Keratinocyte (primary cell): Measurements from ENCODE around the gene PCGF3. TPM values are rescaled to one million over a fixed set of nuclear protein-coding genes. Genes with fewer than 3 reads are reported as not detected.
"Not testable (repeated sequence)": the region's sequence is repeated elsewhere in the genome, so short reads cannot be mapped to it uniquely, and the experiment has no call there.

Source experiments
- DNase-seq: peaks from one replicate; pipeline ENCODE4 v3.0.0-alpha.2; 2011; ENCODE audit warnings: low read depth, missing footprints, low spot score
- FAIRE-seq: peaks from 2 replicates; lab custom pipeline; 2011; peaks lifted over from hg19 to GRCh38; lab: Jason Lieb, UNC
- H2AFZ ChIP-seq: 2 replicates; pipeline ENCODE4 v1.6.0; 2012; ENCODE audit warnings: low read length, control low read depth, inconsistent platforms; ENCODE audit not compliant: control insufficient read depth
- H3K27ac ChIP-seq: 2 replicates; pipeline ENCODE4 v1.5.1; 2011; ENCODE audit warnings: low read length; ENCODE audit not compliant: control insufficient read depth, insufficient read depth
- H3K27me3 ChIP-seq: 3 replicates; pipeline ENCODE4 v1.6.0; 2011; ENCODE audit warnings: low read length; ENCODE audit not compliant: control insufficient read depth, insufficient read depth; ENCODE audit errors: extremely low read depth
- H3K36me3 ChIP-seq, 2 experiments: 2 replicates in 1 of 2; 3 replicates in 1 of 2; pipeline ENCODE4 v1.5.1; 2011; ENCODE audit warnings: low read length in 2 of 2, mild to moderate bottlenecking in 1 of 2; ENCODE audit not compliant: control insufficient read depth in 2 of 2, insufficient read depth in 2 of 2; ENCODE audit errors: extremely low read depth in 1 of 2
- H3K4me1 ChIP-seq: 3 replicates; pipeline ENCODE4 v1.5.1; 2011; ENCODE audit warnings: low read length; ENCODE audit not compliant: control insufficient read depth, insufficient read depth; ENCODE audit errors: extremely low read depth
- H3K4me2 ChIP-seq: 3 replicates; pipeline ENCODE4 v1.6.0; 2011; ENCODE audit warnings: low read depth, low read length; ENCODE audit not compliant: control insufficient read depth, insufficient read depth; ENCODE audit errors: extremely low read depth
- H3K4me3 ChIP-seq, 3 experiments: fragments of 200-600 bp in 1 of 3; sonication (generic) in 1 of 3; 2 replicates in 2 of 3; 3 replicates in 1 of 3; pipeline ENCODE4 v1.5.1; 2011 to 2016; ENCODE audit warnings: low read length in 3 of 3, mild to moderate bottlenecking in 3 of 3, control low read depth in 2 of 3, inconsistent platforms in 1 of 3, low read depth in 1 of 3, mixed read lengths in 1 of 3, mixed run types in 1 of 3, moderate library complexity in 1 of 3; ENCODE audit not compliant: control insufficient read depth in 2 of 3, insufficient read depth in 2 of 3; ENCODE audit errors: extremely low read depth in 1 of 3
- H3K79me2 ChIP-seq: 2 replicates; pipeline ENCODE4 v1.6.0; 2012; ENCODE audit warnings: low read length; ENCODE audit not compliant: control insufficient read depth, insufficient read depth
- H3K9ac ChIP-seq: 3 replicates; pipeline ENCODE4 v1.6.0; 2011; ENCODE audit warnings: low read length; ENCODE audit not compliant: control insufficient read depth, insufficient read depth; ENCODE audit errors: extremely low read depth
- H3K9me1 ChIP-seq: 3 replicates; pipeline ENCODE4 v1.6.0; 2011; ENCODE audit warnings: low read length; ENCODE audit not compliant: control insufficient read depth, insufficient read depth; ENCODE audit errors: extremely low read depth
- H3K9me3 ChIP-seq: 2 replicates; pipeline ENCODE4 v1.5.1; 2012; ENCODE audit warnings: low read depth, low read length; ENCODE audit not compliant: control insufficient read depth
- H4K20me1 ChIP-seq: 3 replicates; pipeline ENCODE4 v1.6.0; 2011; ENCODE audit warnings: low read length; ENCODE audit not compliant: control insufficient read depth, insufficient read depth; ENCODE audit errors: extremely low read depth
- EZH2 ChIP-seq: IDR thresholded peaks from one replicate; pipeline ENCODE4 v1.6.1; 2012; ENCODE audit warnings: inconsistent platforms, mild to moderate bottlenecking, low read length, moderate library complexity
- dilution Hi-C: fragments of 300-500 bp; cut with MboI; formaldehyde crosslinking; loops from one replicate; pipeline ENCODE4 v1.7.0; 2020; ENCODE audit warnings: low sequenced_read_pairs; ENCODE audit not compliant: extremely low pct_ligation_motif_present
- polyA plus RNA-seq, 5 experiments: library from polyadenylated mRNA; depleted of rRNA in 3 of 5; stranded (reverse) in 3 of 5; stranded (forward) in 1 of 5; unstranded in 1 of 5; fragments of >200 nt; gene quantifications; 1 replicate in 1 of 5; 2 replicates in 3 of 5; 3 replicates in 1 of 5; pipeline versions ENCODE4 v1.2.1 to v1.2.3, GENCODE V29; 2011 to 2012; ENCODE audit warnings: missing spikeins in 2 of 5, low read depth in 1 of 5, low replicate concordance in 1 of 5
- TF ChIP-seq, protein P1 (sequence below), 3 experiments: IDR thresholded peaks in 1 of 3; conservative IDR thresholded peaks in 1 of 3; optimal IDR thresholded peaks in 1 of 3; 2 replicates in 2 of 3; 3 replicates in 1 of 3; pipeline versions ENCODE3 to v1.5.1; 2011; ENCODE audit warnings: low read length in 3 of 3, mild to moderate bottlenecking in 3 of 3, moderate library complexity in 2 of 3, control low read depth in 1 of 3, inconsistent platforms in 1 of 3; ENCODE audit not compliant: insufficient read depth in 2 of 3; ENCODE audit errors: extremely low read depth in 1 of 3

The PCGF3 gene
- polyA plus RNA-seq, 1 donor (not counting 4 experiments of a cell fraction or from before 2014, with no cell fraction given): 40.1 TPM

DNA sequence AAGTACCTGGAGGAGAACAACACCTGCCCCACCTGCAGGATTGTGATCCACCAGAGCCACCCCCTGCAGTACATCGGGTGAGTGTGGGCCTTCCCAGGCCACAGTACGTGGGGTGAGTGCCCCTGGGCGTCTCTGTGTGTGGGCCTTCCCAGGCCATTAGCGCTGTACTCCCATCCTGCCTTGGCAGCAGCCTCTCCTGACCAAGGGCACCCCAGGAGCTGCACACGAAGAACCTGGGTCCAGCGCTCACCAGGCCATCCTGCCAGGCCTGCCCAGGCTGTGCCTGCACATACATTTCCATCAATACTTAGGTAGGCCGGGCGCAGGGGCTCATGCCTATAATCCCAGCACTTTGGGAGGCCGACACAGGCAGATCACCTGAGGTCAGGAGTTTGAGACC lies 29.3 kb downstream of the PCGF3 start:
- Histone ChIP-seq H3K9me3 (no peaks in the 10 kb centered on the region), H2AFZ (no peak overlapping the region), H3K9ac (no peak overlapping the region), H3K79me2 (peaks cover 1% of the 10 kb centered on the region), H3K9me1 (no peaks in the 10 kb centered on the region), H4K20me1 (no peaks in the 10 kb centered on the region), H3K27ac (no peak overlapping the region), H3K4me2 (no peak overlapping the region), H3K4me3 (no peak overlapping the region), H3K4me1 (no peaks in the 10 kb centered on the region), H3K27me3 (no peaks in the 10 kb centered on the region), H3K36me3 (peaks cover 32 to 44% of the 10 kb centered on the region in 2 experiments)
- no peak for TF ChIP-seq EZH2
- TF ChIP-seq, protein P1, sequence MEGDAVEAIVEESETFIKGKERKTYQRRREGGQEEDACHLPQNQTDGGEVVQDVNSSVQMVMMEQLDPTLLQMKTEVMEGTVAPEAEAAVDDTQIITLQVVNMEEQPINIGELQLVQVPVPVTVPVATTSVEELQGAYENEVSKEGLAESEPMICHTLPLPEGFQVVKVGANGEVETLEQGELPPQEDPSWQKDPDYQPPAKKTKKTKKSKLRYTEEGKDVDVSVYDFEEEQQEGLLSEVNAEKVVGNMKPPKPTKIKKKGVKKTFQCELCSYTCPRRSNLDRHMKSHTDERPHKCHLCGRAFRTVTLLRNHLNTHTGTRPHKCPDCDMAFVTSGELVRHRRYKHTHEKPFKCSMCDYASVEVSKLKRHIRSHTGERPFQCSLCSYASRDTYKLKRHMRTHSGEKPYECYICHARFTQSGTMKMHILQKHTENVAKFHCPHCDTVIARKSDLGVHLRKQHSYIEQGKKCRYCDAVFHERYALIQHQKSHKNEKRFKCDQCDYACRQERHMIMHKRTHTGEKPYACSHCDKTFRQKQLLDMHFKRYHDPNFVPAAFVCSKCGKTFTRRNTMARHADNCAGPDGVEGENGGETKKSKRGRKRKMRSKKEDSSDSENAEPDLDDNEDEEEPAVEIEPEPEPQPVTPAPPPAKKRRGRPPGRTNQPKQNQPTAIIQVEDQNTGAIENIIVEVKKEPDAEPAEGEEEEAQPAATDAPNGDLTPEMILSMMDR (optimal IDR thresholded peaks at IDR 0.05 in 1 of 3, IDR thresholded peaks at IDR 0.05 in 1 of 3, conservative IDR thresholded peaks at IDR 0.05 in 1 of 3; ENCODE audit: extremely low read depth in 1 of 3, insufficient read depth in 2 of 3, low read length in 3 of 3): no peak
- dilution Hi-C loops: no loop called here
- no peak for FAIRE-seq
- DNase-seq: no peak

DNA sequence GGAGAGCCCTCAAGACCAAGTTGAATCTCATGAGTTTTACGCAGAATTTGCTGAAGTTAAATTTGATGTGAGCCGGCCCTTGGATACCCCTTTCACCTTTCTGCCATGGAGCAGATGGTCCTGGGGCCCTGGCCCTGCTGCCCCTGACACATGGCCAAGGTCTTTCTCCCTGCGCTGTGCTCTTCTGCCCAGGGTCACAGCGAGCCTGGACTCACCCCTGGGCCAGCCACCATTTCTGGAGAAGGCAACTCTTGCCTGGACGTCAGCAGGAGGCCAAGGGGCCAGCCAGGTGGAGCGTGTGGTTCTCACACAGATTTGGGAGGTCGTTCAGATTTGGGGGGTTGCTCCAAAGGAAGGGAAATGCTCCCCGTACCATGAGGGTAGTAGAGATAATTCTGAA lies 30.0 kb downstream of the PCGF3 start:
- Histone ChIP-seq H4K20me1 (no peaks in the 10 kb centered on the region), H3K36me3 (peaks cover 32 to 46% of the 10 kb centered on the region in 2 experiments), H3K9me1 (no peaks in the 10 kb centered on the region), H3K79me2 (no peaks in the 10 kb centered on the region), H3K9me3 (no peaks in the 10 kb centered on the region), H3K27me3 (no peaks in the 10 kb centered on the region), H3K27ac (no peak overlapping the region), H3K4me1 (no peaks in the 10 kb centered on the region), H3K4me3 (no peak overlapping the region), H2AFZ (no peak overlapping the region), H3K4me2 (no peak overlapping the region), H3K9ac (no peak overlapping the region)
- DNase-seq (no peak), FAIRE-seq (no peak)
- TF ChIP-seq EZH2: no peak
- TF ChIP-seq, protein P1 (optimal IDR thresholded peaks at IDR 0.05 in 1 of 3, IDR thresholded peaks at IDR 0.05 in 1 of 3, conservative IDR thresholded peaks at IDR 0.05 in 1 of 3; ENCODE audit: extremely low read depth in 1 of 3, insufficient read depth in 2 of 3, low read length in 3 of 3): no peak
- dilution Hi-C loops: no loop called here

DNA sequence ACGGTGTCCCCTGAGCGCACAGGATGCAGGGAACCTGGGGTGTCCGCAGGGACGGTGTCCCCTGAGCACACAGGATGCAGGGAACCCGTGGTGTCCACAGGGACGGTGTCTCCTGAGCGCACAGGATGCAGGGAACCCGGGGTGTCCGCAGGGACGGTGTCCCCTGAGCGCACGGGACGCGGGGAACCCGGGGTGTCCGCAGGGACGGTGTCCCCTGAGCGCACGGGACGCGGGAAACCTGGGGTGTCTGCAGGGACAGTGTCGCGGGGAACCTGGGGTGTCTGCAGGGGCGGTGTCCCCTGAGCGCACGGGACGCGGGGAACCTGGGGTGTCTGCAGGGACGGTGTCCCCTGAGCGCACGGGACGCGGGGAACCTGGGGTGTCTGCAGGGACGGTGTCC lies 30.9 kb downstream of the PCGF3 start:
- H2AFZ ChIP-seq, H4K20me1 ChIP-seq, H3K27ac ChIP-seq, H3K4me3 ChIP-seq, H3K27me3 ChIP-seq, H3K9ac ChIP-seq, H3K9me1 ChIP-seq, DNase-seq, dilution Hi-C loops, H3K4me2 ChIP-seq, FAIRE-seq, H3K4me1 ChIP-seq, H3K9me3 ChIP-seq, H3K79me2 ChIP-seq: not testable (repeated sequence)
- peaks cover 32 to 40% of the 10 kb centered on the region in 2 experiments for H3K36me3 ChIP-seq
